CD4-positive, alpha-beta T cell (primary cell): ENCODE data around the gene SCLY. TPM values are rescaled to one million over a fixed set of nuclear protein-coding genes. Genes with fewer than 3 reads are reported as not detected.

ENCODE experiments used
- ATAC-seq: fragments of 200-7000 bp; cut with Tn5 transposase; one replicate; pipeline ENCODE4 v1.10.0; 2022; ENCODE audit warnings: mild to moderate bottlenecking; ENCODE audit not compliant: poor library complexity
- CTCF ChIA-PET: fragments of 350-600 bp; sonication (Branson Sonifier 250); formaldehyde crosslinking; loops from one replicate; lab custom pipeline; 2021; ENCODE audit warnings: antibody characterized with exemption, inconsistent platforms; lab: Charles Lee
- POLR2A ChIA-PET: fragments of 350-600 bp; sonication (Branson Sonifier 250); formaldehyde crosslinking; loops from one replicate; lab custom pipeline; 2021; ENCODE audit warnings: antibody characterized with exemption, inconsistent platforms; lab: Charles Lee
- DNase-seq, 14 experiments: peaks; one replicate each; pipeline ENCODE4 v3.0.0-alpha.2; 2013 to 2020; ENCODE audit warnings: mixed read lengths in 2 of 14
- H3K27ac ChIP-seq, 2 donors: one replicate each; pipeline versions ENCODE4 v1.5.1 to v1.7.0; 2013; ENCODE audit warnings: low read length in 2 of 2, low read depth in 1 of 2, mild to moderate bottlenecking in 1 of 2
- H3K27me3 ChIP-seq, 2 experiments: 1 replicate in 1 of 2; 2 replicates in 1 of 2; pipeline versions ENCODE4 v1.6.1 to v1.7.0; 2013; ENCODE audit warnings: low read length in 2 of 2, control low read depth in 1 of 2, mild to moderate bottlenecking in 1 of 2, moderate library complexity in 1 of 2; ENCODE audit not compliant: insufficient read depth in 2 of 2, control insufficient read depth in 1 of 2
- H3K36me3 ChIP-seq: one replicate; pipeline ENCODE4 v1.6.1; 2013; ENCODE audit warnings: low read length, control low read depth; ENCODE audit not compliant: insufficient read depth
- H3K4me1 ChIP-seq: one replicate; pipeline ENCODE4 v1.6.1; 2013; ENCODE audit warnings: low read length, control low read depth; ENCODE audit not compliant: insufficient read depth
- H3K4me3 ChIP-seq: one replicate; pipeline ENCODE4 v1.5.1; 2013; ENCODE audit warnings: mild to moderate bottlenecking, low read length, moderate library complexity
- H3K9me3 ChIP-seq, 2 experiments: 1 replicate in 1 of 2; 2 replicates in 1 of 2; pipeline versions ENCODE4 v1.6.1 to v1.7.0; 2013; ENCODE audit warnings: low read length in 2 of 2, mild to moderate bottlenecking in 2 of 2, control low read depth in 1 of 2, moderate library complexity in 1 of 2; ENCODE audit not compliant: control insufficient read depth in 1 of 2, insufficient read depth in 1 of 2
- H3K27ac Mint-ChIP-seq: one replicate; pipeline ENCODE4 v1.8.0; 2020; ENCODE audit warnings: mixed read lengths
- H3K27me3 Mint-ChIP-seq: one replicate; pipeline ENCODE4 v1.8.0; 2021; ENCODE audit warnings: mixed read lengths
- H3K36me3 Mint-ChIP-seq: one replicate; pipeline ENCODE4 v1.8.0; 2021; ENCODE audit warnings: low read depth, mixed read lengths
- H3K4me1 Mint-ChIP-seq: one replicate; pipeline ENCODE4 v1.8.0; 2021; ENCODE audit warnings: low read depth, mixed read lengths
- H3K4me3 Mint-ChIP-seq: one replicate; pipeline ENCODE4 v1.8.0; 2020; ENCODE audit warnings: mild to moderate bottlenecking, mixed read lengths
- H3K9me3 Mint-ChIP-seq: one replicate; pipeline ENCODE4 v1.8.0; 2020; ENCODE audit warnings: mixed read lengths
- CTCF ChIP-seq: fragments of 200-600 bp; IDR thresholded peaks from one replicate; pipeline ENCODE4 v1.8.0; 2022; ENCODE audit warnings: antibody characterized with exemption, mild to moderate bottlenecking
- intact Hi-C, 2 experiments: fragments of 100-400 bp; cut with DNase I in 1 of 2; cut with micrococcal nuclease in 1 of 2; formaldehyde crosslinking; loops; one replicate each; pipeline versions ENCODE4 v1.15.1 to v1.9.0; 2023 to 2025; cut with DNase I, micrococcal nuclease
- total RNA-seq, 174 experiments: library from RNA in 2 of 174; stranded (reverse) in 2 of 174; gene quantifications; one replicate each; pipeline ENCODE4 v1.2.3 and lab custom pipeline; 2021 to 2026

The SCLY gene
- total RNA-seq, 2 experiments from 2014 or later, result 8.9 to 9.6 TPM

- intact Hi-C loops, result no loop called here
- ChIA-PET CTCF (interaction anchor here (0.7 kb wide), 1 partner anchor 98 kb away, joined by 3 read pairs; no protein-coding TSS in a partner anchor), POLR2A (no interaction called here)
- no peak overlapping the region for H3K27ac Mint-ChIP-seq
- H3K27me3 Mint-ChIP-seq, result no peaks in the 10 kb centered on the region
- Histone ChIP-seq H3K27me3 (no peaks in the 10 kb centered on the region), H3K4me1 (no peaks in the 10 kb centered on the region), H3K36me3 (peaks cover 31% of the 10 kb centered on the region), H3K27ac (no peak overlapping the region), H3K4me3 (no peak overlapping the region), H3K9me3 (no peaks in the 10 kb centered on the region)
- no peak overlapping the region for H3K4me3 Mint-ChIP-seq
- no peak for DNase-seq
- ATAC-seq, result no peak
- H3K36me3 Mint-ChIP-seq, result peaks cover 49% of the 10 kb centered on the region
- no peaks in the 10 kb centered on the region for H3K4me1 Mint-ChIP-seq
- no peaks in the 10 kb centered on the region for H3K9me3 Mint-ChIP-seq
- TF ChIP-seq CTCF, result no peak
These were observed 24.0 kb downstream of the SCLY start for GRCh38 chr2:238084761-238085160.

GRCh38 chr2:238085899-238086298 lies 25.1 kb downstream of the SCLY start:
- no peaks in the 10 kb centered on the region for H3K27me3 Mint-ChIP-seq
- H3K4me1 Mint-ChIP-seq, result no peaks in the 10 kb centered on the region
- ATAC-seq (no peak), DNase-seq (no peak)
- peaks cover 39% of the 10 kb centered on the region for H3K36me3 Mint-ChIP-seq
- TF ChIP-seq CTCF, result no peak
- no peak overlapping the region for H3K4me3 ChIP-seq
- H3K27ac ChIP-seq, result no peak overlapping the region
- no peak overlapping the region for H3K27ac Mint-ChIP-seq
- no peaks in the 10 kb centered on the region for H3K9me3 ChIP-seq
- H3K9me3 Mint-ChIP-seq, result no peaks in the 10 kb centered on the region
- H3K4me1 ChIP-seq, result no peaks in the 10 kb centered on the region
- ChIA-PET POLR2A (no interaction called here), CTCF (no interaction called here)
- H3K4me3 Mint-ChIP-seq, result no peak overlapping the region
- peaks cover 31% of the 10 kb centered on the region for H3K36me3 ChIP-seq
- H3K27me3 ChIP-seq, result no peaks in the 10 kb centered on the region
- intact Hi-C loops, result no loop called here

- H3K4me3 Mint-ChIP-seq, result no peak overlapping the region
- DNase-seq (no peak), ATAC-seq (no peak)
- ChIA-PET POLR2A (no interaction called here), CTCF (interaction anchor here (0.7 to 1.6 kb wide), 2 partner anchors 17 to 19 kb away, joined by 3 to 4 read pairs; no protein-coding TSS in a partner anchor)
- no peaks in the 10 kb centered on the region for H3K4me1 Mint-ChIP-seq
- intact Hi-C loops, result no loop called here
- no peaks in the 10 kb centered on the region for H3K27me3 ChIP-seq
- TF ChIP-seq CTCF, result no peak
- H3K4me1 ChIP-seq, result no peaks in the 10 kb centered on the region
- no peak overlapping the region for H3K4me3 ChIP-seq
- H3K36me3 Mint-ChIP-seq, result peaks cover 26% of the 10 kb centered on the region
- H3K9me3 ChIP-seq, result no peaks in the 10 kb centered on the region
- H3K27me3 Mint-ChIP-seq, result no peaks in the 10 kb centered on the region
- H3K27ac ChIP-seq, result no peak overlapping the region
- peaks cover 20% of the 10 kb centered on the region for H3K36me3 ChIP-seq
- no peak overlapping the region for H3K27ac Mint-ChIP-seq
- no peaks in the 10 kb centered on the region for H3K9me3 Mint-ChIP-seq
These were observed 26.4 kb downstream of the SCLY start for GRCh38 chr2:238087211-238087610.
